ENCODE results near the gene GABBR2.
"Not testable (repeated sequence)": the region's sequence is repeated elsewhere in the genome, so short reads cannot be mapped to it uniquely, and the experiment has no call there.

Gene GABBR2

GRCh38 chr9:98514841-98515240 is 193.9 kb downstream of the GABBR2 start:
- TF ChIP-seq, protein P1, sequence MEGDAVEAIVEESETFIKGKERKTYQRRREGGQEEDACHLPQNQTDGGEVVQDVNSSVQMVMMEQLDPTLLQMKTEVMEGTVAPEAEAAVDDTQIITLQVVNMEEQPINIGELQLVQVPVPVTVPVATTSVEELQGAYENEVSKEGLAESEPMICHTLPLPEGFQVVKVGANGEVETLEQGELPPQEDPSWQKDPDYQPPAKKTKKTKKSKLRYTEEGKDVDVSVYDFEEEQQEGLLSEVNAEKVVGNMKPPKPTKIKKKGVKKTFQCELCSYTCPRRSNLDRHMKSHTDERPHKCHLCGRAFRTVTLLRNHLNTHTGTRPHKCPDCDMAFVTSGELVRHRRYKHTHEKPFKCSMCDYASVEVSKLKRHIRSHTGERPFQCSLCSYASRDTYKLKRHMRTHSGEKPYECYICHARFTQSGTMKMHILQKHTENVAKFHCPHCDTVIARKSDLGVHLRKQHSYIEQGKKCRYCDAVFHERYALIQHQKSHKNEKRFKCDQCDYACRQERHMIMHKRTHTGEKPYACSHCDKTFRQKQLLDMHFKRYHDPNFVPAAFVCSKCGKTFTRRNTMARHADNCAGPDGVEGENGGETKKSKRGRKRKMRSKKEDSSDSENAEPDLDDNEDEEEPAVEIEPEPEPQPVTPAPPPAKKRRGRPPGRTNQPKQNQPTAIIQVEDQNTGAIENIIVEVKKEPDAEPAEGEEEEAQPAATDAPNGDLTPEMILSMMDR (conservative IDR thresholded peaks at IDR 0.05; ENCODE audit: control insufficient read depth, insufficient read depth, low read depth, low read length), result no peak

GRCh38 chr9:98508217-98508919 is 200.4 kb downstream of the GABBR2 start:
- DNase-seq (ENCODE audit: low read depth), result not testable (repeated sequence)

More at GRCh38 chr9:98514841-98515240, 193.9 kb downstream of the GABBR2 start:
- H3K4me3 ChIP-seq (ENCODE audit: control insufficient read depth, low read depth, low read length), result no peak overlapping the region
- DNase-seq (ENCODE audit: low read depth), result no peak

DNA sequence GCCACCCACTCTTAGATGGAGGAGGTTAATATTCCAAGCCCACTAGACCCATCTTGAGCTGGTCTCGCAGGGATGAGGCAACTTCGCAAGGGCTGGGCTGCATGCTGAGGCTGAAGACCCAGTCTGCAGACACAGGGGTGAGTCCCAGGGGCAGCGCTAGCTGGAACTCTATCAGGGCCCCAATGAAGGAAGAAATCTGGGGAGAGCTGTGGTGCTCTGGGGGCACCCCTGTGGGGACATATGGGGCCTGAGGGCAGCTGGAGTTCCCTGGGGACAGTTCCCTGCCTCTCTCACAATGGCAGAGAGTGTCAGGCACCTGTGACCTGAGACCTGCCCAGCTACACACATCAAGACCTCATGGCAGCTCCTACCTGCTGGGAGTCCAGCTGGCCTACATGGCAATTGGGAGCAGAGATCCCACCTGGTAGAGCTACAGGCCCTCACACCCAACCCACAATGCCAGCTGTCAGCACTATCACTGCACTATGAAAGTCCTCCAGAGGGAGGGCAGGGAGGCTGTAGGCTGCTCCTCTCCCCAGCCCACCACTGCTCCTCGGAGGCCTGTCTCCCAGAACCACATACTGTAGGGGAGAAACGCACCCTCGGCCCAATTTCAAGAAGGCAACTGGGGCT is 202.2 kb downstream of the GABBR2 start:
- DNase-seq (ENCODE audit: low read depth), result no peak
- TF ChIP-seq, protein P1 (conservative IDR thresholded peaks at IDR 0.05; ENCODE audit: control insufficient read depth, insufficient read depth, low read depth, low read length), result no peak
- H3K4me3 ChIP-seq (ENCODE audit: control insufficient read depth, low read depth, low read length), result no peak overlapping the region

More at GRCh38 chr9:98508217-98508919, 200.4 kb downstream of the GABBR2 start:
- not testable (repeated sequence) for H3K4me3 ChIP-seq (ENCODE audit: control insufficient read depth, low read depth, low read length)

DNA sequence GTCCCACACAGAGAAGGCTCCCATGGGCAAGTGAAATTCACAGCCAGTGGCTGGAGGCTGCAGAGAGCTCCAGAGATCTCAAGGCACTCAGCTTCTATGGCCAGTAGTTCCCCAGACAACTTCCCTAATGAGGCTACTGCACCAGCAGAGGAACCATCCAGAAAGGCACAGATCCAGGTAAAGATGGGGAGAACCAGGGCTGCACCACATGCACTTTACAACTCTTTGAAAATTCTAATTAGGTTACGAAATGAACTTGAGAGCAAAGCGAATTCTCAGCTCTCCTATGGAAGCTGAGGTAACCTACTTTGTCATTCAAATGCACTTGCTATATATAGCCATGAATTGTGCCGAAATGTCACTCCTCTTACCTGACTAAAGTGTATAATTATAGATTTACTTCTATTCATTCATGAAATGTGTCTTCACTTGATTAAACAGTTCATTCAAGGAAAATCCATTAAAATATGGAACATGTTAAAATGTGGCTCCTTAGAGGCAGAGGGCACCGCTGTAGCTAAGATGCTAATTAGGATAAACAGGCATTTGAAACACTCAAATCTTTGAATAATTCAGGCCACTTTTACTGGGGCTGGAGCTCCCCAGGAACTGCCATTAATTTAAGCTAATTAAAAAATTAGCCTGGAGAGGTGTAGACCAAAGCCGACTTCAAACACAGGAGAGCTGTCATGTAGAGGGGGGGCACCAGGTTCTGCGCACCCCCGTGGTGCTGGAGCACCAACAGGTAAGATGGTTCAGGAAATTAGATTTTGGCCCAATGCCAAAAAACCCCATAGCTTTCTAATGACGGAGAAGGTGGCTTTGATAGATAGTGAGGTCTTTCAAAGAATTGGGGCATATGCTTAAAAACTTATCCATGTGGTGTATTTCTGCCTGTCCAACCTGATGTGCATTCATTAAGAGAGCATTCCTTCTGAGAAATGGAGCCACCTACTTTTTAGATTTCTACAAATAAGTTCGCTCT is 204.1 kb downstream of the GABBR2 start:
- no peak overlapping the region for H3K4me3 ChIP-seq (ENCODE audit: control insufficient read depth, low read depth, low read length)
- TF ChIP-seq, protein P1 (conservative IDR thresholded peaks at IDR 0.05; ENCODE audit: control insufficient read depth, insufficient read depth, low read depth, low read length), result no peak
- no peak for DNase-seq (ENCODE audit: low read depth)

DNA sequence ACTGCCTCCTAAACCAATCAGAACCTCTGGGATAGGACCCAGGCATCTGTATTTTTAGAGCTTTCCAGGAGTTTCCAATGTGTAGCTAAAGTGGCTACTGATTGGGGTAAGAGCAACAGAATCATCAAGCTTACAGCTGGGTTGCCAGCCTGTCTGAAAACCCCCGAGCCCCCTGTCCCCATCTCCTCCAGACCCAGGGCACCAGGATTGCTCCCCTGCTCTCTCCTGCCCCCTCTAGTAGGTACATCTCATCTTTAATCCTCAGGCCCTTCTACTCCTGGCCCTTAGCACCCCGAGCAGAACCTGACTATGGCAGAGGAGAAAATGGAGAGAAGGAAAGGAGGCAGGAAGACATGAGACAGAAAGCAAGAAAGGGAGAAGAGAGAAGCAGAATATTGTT is 204.9 kb downstream of the GABBR2 start:
- TF ChIP-seq, protein P1 (conservative IDR thresholded peaks at IDR 0.05; ENCODE audit: control insufficient read depth, insufficient read depth, low read depth, low read length), result no peak
- no peak overlapping the region for H3K4me3 ChIP-seq (ENCODE audit: control insufficient read depth, low read depth, low read length)
- no peak for DNase-seq (ENCODE audit: low read depth)

DNA sequence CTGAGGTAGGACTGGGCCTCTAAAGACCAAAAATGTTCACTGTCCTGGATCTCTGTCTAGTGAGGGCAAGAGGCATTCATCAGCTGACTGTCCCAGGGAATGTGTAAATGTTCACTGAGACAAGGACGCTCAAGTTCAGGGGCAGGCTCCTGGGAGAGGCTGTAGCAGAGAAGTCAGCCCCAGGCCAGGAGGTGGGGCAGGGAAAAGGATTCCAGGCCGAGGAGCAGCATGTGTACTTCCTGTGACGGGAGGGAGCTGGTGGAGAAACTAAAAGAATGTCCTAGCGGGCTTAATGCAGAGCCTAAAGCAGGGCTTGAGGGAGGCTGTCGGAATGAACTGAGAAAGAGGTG is 205.8 kb downstream of the GABBR2 start:
- peak; percentile 39 for DNase-seq (ENCODE audit: low read depth)
- TF ChIP-seq, protein P1 (conservative IDR thresholded peaks at IDR 0.05; ENCODE audit: control insufficient read depth, insufficient read depth, low read depth, low read length), result no peak
- no peak overlapping the region for H3K4me3 ChIP-seq (ENCODE audit: control insufficient read depth, low read depth, low read length)

Data from fibroblast of mammary gland (primary cell).